Stomach (tissue), 9 donors: Measurements from ENCODE around the gene NAALADL2. TPM values are rescaled to one million over a fixed set of nuclear protein-coding genes. Genes with fewer than 3 reads are reported as not detected.

Experiments
- DNase-seq, 2 donors: peaks; one replicate each; pipeline versions ENCODE4 v3.0.0 to v3.0.0-alpha.2; 2013 to 2019
- H3K27ac ChIP-seq, 5 donors: fragments of 200-600 bp in 4 of 5; sonication (generic) in 4 of 5; one replicate each; pipeline ENCODE4 v1.5.1; 2013 to 2019; ENCODE audit warnings: mild to moderate bottlenecking in 1 of 5, moderate library complexity in 1 of 5
- H3K27me3 ChIP-seq, 3 donors: fragments of 200-600 bp; sonication (generic); one replicate each; pipeline ENCODE4 v1.5.1; 2017 to 2019; ENCODE audit warnings: mixed run types in 1 of 3
- H3K36me3 ChIP-seq, 4 donors: fragments of 200-600 bp; sonication (generic); 1 replicate in 3 of 4; 2 replicates in 1 of 4; pipeline ENCODE4 v1.5.1; 2016 to 2019
- H3K4me1 ChIP-seq, 4 donors: fragments of 200-600 bp; sonication (generic); one replicate each; pipeline ENCODE4 v1.5.1; 2016 to 2019
- H3K4me3 ChIP-seq, 4 donors: fragments of 200-600 bp; sonication (generic) in 3 of 4; one replicate each; pipeline ENCODE4 v1.5.1; 2016 to 2019; ENCODE audit warnings: mild to moderate bottlenecking in 1 of 4
- H3K9me3 ChIP-seq, 4 donors: fragments of 200-600 bp; sonication (generic); one replicate each; pipeline ENCODE4 v1.5.1; 2016 to 2019
- EP300 ChIP-seq: sonication (generic); formaldehyde crosslinking; IDR thresholded peaks from one replicate; pipeline ENCODE4 v1.6.1; 2017; ENCODE audit warnings: antibody characterized with exemption
- POLR2A ChIP-seq, 4 donors: fragments of 450-650 bp; IDR thresholded peaks; one replicate each; pipeline ENCODE4 v1.6.1; 2016; ENCODE audit warnings: antibody characterized with exemption in 4 of 4, control low read depth in 2 of 4, mild to moderate bottlenecking in 1 of 4, moderate library complexity in 1 of 4
- POLR2AphosphoS5 ChIP-seq, 3 donors: sonication (generic); formaldehyde crosslinking; IDR thresholded peaks; one replicate each; pipeline ENCODE4 v1.6.1; 2016; ENCODE audit warnings: antibody characterized with exemption in 3 of 3
- WGBS, 5 donors: extraction: QIAGEN DNeasy Blood & Tissue Kit in 3 of 5; methylation state at CpG; one replicate each; pipeline versions ENCODE4 v1.1.5 to v1.1.7; 2013 to 2018; 5-methylcytosine and 5-hydroxymethylcytosine counted together
- intact Hi-C: fragments of 100-400 bp; cut with DNase I; formaldehyde crosslinking; loops from one replicate; pipeline ENCODE4 v1.15.1; 2023; ENCODE audit warnings: low total_unique reads
- polyA plus RNA-seq, 3 donors: library from polyadenylated mRNA; stranded (reverse); fragments of 200-250 nt; gene quantifications; one replicate each; pipeline ENCODE4 v1.2.3, GENCODE V29; 2013
- small RNA-seq, 4 donors: library from RNA; depleted of rRNA; stranded (forward); fragments of <200 nt; gene quantifications; one replicate each; pipeline ENCODE3, GENCODE V24; 2016
- total RNA-seq, 5 donors: library from RNA; depleted of rRNA; stranded (reverse); fragments of >200 nt; gene quantifications; one replicate each; pipeline versions ENCODE4 v1.1.0 to v1.2.3, GENCODE V29; 2014 to 2016
- TF ChIP-seq, protein P1 (sequence below), 7 experiments: fragments of 450-650 bp in 4 of 7; fragments of 200-600 bp in 3 of 7; sonication (generic) in 3 of 7; IDR thresholded peaks; one replicate each; pipeline ENCODE4 v1.5.1; 2016 to 2019; ENCODE audit warnings: antibody characterized with exemption in 7 of 7, control low read depth in 2 of 7, mild to moderate bottlenecking in 1 of 7
- donor health status: healthy with polysubstance abuse.
- donor health status: Bipolar disorder and iron deficiency.
- donor health status: healthy.

NAALADL2 gene
- total and polyA plus RNA-seq, 8 donors = 0.58 to 43.7 (median 5.4) TPM

DNA sequence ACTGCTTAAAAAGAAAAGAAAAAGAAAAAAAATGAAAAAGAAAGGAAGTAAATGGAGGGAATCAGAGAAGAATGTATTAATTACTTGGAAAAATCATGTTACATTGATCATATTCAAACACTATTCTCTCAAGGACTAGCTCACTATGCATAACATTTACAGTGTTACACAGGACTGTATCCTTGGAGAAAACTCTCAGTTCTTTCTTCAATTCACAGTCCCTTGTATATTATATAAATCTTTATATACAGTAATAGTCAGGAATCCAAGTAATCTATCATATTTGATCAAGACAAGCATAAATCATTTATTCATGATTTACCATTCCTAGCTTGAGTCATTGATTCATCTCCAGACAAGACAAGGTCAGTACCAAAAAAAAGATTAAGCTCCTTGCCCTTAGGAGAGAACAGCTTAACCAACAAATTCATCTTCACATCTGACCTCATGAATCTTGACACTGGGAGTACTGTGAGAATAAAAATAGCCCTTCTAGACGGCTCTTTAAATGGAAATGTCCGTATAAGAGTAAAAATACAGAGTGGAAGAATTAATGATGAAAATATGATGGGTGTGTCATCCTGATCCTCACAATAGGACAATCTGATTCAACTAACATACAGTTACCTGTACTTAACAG lies 980.4 kb downstream of the NAALADL2 start:
- Histone ChIP-seq H3K27ac (no peak overlapping the region), H3K9me3 (no peaks in the 10 kb centered on the region), H3K4me1 (no peaks in the 10 kb centered on the region), H3K36me3 (no peaks in the 10 kb centered on the region), H3K27me3 (no peaks in the 10 kb centered on the region), H3K4me3 (no peak overlapping the region)
- DNase-seq = no peak
- TF ChIP-seq POLR2A (IDR thresholded peaks at IDR 0.05) (no peak), POLR2AphosphoS5 (IDR thresholded peaks at IDR 0.05) (no peak), EP300 (no peak)
- TF ChIP-seq, protein P1, sequence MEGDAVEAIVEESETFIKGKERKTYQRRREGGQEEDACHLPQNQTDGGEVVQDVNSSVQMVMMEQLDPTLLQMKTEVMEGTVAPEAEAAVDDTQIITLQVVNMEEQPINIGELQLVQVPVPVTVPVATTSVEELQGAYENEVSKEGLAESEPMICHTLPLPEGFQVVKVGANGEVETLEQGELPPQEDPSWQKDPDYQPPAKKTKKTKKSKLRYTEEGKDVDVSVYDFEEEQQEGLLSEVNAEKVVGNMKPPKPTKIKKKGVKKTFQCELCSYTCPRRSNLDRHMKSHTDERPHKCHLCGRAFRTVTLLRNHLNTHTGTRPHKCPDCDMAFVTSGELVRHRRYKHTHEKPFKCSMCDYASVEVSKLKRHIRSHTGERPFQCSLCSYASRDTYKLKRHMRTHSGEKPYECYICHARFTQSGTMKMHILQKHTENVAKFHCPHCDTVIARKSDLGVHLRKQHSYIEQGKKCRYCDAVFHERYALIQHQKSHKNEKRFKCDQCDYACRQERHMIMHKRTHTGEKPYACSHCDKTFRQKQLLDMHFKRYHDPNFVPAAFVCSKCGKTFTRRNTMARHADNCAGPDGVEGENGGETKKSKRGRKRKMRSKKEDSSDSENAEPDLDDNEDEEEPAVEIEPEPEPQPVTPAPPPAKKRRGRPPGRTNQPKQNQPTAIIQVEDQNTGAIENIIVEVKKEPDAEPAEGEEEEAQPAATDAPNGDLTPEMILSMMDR (IDR thresholded peaks at IDR 0.05) = no peak
- WGBS, 5 donors = 70 to 90% (median 87%) methylated on average over 2 of the region's 2 CpGs
- intact Hi-C loops = no loop called here

DNA sequence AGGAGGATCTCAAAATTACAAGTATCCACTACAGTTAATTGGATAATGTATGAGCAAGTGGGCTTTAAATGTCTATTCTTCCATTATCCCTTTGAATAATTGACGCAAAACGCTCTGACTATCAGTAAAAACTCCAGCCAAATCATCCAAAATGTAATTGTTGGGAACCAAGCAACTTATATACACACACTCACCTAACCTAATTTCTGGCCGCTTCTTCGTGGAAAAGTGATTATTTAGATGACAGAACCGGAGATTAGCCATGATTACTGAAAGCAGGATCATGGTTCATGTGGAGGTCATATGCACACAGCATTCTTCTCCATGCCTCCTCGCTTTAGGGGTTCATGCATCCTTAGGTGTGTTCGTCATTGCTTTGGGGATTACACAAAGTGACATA lies 992.4 kb downstream of the NAALADL2 start:
- Histone ChIP-seq H3K9me3 (no peaks in the 10 kb centered on the region), H3K4me3 (no peak overlapping the region), H3K27me3 (no peaks in the 10 kb centered on the region), H3K36me3 (no peaks in the 10 kb centered on the region), H3K4me1 (no peaks in the 10 kb centered on the region), H3K27ac (no peak overlapping the region)
- DNase-seq = peak in 1 of 2 donors; percentile 6
- intact Hi-C loops = no loop called here
- TF ChIP-seq EP300 = no peak
- no peak for TF ChIP-seq POLR2A (IDR thresholded peaks at IDR 0.05)
- TF ChIP-seq POLR2AphosphoS5 (IDR thresholded peaks at IDR 0.05) = no peak
- TF ChIP-seq, protein P1 (IDR thresholded peaks at IDR 0.05) = no peak
- WGBS, 5 donors = 71 to 84% (median 77%) methylated on average over 7 of the region's 7 CpGs

DNA sequence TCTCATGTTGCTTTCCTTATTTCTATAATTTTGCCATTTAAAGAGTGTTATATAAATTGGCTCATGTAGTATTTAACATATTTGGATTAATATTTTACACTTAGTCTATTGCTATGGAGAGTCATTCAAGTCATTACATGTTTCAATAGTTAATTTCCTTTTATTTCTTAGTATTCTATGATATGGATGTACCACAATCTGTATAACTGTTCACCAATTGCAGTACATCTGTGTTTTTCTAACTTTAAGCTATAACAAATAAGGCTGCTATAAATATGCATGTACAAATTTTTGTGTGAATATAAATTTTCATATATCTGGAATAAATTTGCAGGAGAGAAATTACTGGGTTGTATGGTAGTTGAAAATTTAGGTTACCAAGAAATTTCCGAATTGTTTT lies 993.4 kb downstream of the NAALADL2 start:
- intact Hi-C loops = no loop called here
- WGBS, 5 donors = 84 to 92% (median 87%) methylated on average over 1 of the region's 1 CpG
- DNase-seq = no peak
- no peak overlapping the region for H3K27ac ChIP-seq
- no peak overlapping the region for H3K4me3 ChIP-seq
- no peaks in the 10 kb centered on the region for H3K9me3 ChIP-seq
- H3K36me3 ChIP-seq = no peaks in the 10 kb centered on the region
- no peak for TF ChIP-seq EP300
- TF ChIP-seq POLR2A (IDR thresholded peaks at IDR 0.05) = no peak
- TF ChIP-seq, protein P1 (IDR thresholded peaks at IDR 0.05) = no peak
- H3K4me1 ChIP-seq = no peaks in the 10 kb centered on the region
- no peaks in the 10 kb centered on the region for H3K27me3 ChIP-seq

DNA sequence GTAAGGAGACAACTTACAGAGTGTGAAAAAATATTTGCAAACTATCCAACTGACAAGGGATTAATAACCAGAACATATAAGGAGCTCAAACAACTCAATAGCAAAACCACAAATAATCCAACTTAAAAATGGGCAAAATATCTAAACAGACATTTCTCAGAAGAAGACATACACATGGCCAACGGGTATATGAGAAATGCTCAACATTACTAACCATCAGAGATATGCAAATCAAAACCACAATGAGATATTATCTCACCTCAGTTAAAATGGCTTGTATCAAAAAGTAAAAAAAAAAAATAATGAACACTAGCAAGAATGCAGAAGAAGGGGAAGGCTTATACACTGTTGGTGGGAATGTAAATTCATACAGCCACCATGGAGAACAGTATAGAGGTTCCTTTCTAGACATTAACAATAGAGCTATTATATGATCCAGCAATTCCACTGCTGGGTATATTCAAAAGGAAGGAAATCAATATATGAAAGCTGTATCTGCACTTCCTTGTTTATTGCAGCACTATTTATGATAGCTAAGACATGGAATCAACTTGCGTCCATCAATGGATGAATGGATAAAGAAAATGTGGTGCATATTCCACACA lies 998.6 kb downstream of the NAALADL2 start:
- Histone ChIP-seq H3K4me3 (no peak overlapping the region), H3K4me1 (no peaks in the 10 kb centered on the region), H3K27me3 (no peaks in the 10 kb centered on the region), H3K9me3 (no peaks in the 10 kb centered on the region), H3K36me3 (no peaks in the 10 kb centered on the region), H3K27ac (no peak overlapping the region)
- TF ChIP-seq, protein P1 (IDR thresholded peaks at IDR 0.05) = no peak
- no peak for TF ChIP-seq EP300
- TF ChIP-seq POLR2AphosphoS5 (IDR thresholded peaks at IDR 0.05) = no peak
- no peak for TF ChIP-seq POLR2A (IDR thresholded peaks at IDR 0.05)
- WGBS, 5 donors = 68 to 75% (median 72%) methylated on average over 2 of the region's 2 CpGs
- no peak for DNase-seq
- intact Hi-C loops = no loop called here

Small RNAs within 50 kb of the gene (small RNA-seq; reads per million reads assigned to genes)
- gene MIR4789 (0 reads per million in 4 donors), gene RNU4-91P (0 reads per million in 4 donors), gene RNU6-1233P (0 reads per million in 4 donors), gene RNU6-1317P (0 reads per million in 4 donors)
